NCI-H82 treated with DMSO at 0.1 percent for 48 hours (cell line): Measurements from ENCODE around the gene LMNB1.

Experiments used
- DNase-seq: peaks from one replicate; lab custom pipeline; 2025; ENCODE audit not compliant: unreplicated experiment; lab: John Stamatoyannopoulos, UW

LMNB1 gene

GRCh38 chr5:126884269-126884819 lies 107.4 kb downstream of the LMNB1 start:
- no peak for DNase-seq
